GM21390 (cell line): ENCODE data around the gene FOXB1.

Experiments
- ATAC-seq: cut with Tn5 transposase; IDR thresholded peaks from one replicate; pipeline ENCODE4 v1.9.1; 2021; ENCODE audit not compliant: unreplicated experiment

FOXB1 gene

DNA sequence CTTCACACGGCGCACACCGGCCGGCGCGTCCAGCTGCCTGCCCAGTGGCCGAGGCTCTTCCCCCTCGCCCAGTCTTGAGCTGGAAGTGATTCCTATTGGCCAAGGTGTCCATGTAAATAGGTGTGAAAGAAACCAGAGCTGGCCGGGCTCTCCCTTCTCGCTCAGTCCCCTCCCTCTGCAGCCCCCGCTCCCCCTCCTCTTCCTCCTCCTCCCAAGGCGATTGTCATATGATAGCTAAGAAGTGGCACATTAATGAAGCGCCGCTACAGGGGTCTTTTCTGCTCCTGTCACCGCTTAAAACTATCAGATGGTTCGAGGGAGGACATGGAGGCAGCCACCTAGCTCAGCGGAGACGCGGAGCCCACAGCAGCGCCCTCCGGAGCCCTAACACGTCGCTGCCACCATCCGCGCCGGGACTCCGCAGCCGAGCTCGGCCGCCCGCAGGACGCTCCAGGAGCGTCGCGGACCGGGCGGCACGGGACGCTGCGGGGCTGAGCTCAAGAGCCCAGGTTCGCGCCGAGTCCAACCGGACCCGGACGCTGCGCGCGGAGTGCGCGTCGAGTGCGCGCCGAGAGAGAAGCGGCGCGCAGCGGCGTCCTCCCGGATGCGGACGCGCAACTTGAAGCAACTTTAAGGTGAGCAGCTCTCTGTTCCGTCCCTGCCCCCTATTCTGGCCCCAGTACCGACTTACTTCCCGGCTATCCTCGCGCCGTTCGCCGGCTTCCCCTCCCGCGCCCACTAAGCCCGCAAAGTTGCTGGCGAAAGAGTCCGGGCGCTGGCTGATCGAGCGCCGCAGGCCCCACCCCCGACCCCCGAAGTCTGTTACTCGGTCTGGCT, at the start of gene FOXB1:
FOXB1 (plus strand) TSS at position 303 of the 837 bp plus-strand sequence. CDS start 653 bp downstream, outside the sequence.
- no peak for ATAC-seq

GRCh38 chr15:59958288-59958687, 45.8 kb upstream of the FOXB1 start:
- ATAC-seq, result no peak

- no peak for ATAC-seq
Measured at GRCh38 chr15:59960318-59960717, 43.8 kb upstream of the FOXB1 start.

- no peak for ATAC-seq
Measured at GRCh38 chr15:59963322-59963721, 40.8 kb upstream of the FOXB1 start.

GRCh38 chr15:59963925-59964324, 40.2 kb upstream of the FOXB1 start:
- no peak for ATAC-seq

DNA sequence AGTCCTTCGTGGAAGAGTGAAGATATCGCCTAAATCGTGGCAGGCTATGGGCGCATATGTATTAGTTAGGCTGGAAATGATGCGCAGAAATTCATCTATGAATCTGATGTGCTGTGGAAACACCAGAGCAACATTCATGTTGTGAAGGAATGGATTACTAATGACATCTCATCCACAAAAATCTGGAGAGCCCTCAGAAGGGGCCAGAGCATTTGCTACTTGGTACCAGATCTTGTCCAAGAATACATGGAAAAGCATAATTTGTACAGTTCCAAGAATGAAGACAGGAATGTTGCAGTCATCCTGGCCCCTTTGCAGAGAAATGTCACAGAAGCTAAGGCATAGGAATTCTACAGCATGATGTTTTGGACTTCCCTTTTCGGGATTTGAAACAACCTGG, 38.4 kb upstream of the FOXB1 start:
- ATAC-seq, result no peak

GRCh38 chr15:59966262-59966661, 37.8 kb upstream of the FOXB1 start:
- no peak for ATAC-seq

DNA sequence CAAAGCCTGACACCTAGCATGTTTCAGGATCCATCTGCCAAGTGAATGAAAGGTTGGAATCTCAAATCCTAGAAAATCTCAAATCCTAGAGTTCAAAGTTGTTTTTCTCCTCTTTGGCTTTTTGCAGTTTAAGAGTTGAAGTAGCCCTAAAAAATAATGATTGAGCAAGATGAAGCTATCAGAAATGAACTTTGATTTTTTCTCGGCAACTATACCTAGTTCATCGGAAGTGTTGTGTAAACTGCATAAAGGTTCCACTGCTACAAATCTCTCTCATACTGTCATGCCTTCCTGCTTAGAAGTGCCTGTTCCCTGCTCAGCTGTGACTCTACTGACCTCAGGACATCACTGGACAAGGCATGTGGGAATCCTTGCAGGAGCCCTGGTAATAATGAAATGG, 35.8 kb upstream of the FOXB1 start:
- no peak for ATAC-seq

DNA sequence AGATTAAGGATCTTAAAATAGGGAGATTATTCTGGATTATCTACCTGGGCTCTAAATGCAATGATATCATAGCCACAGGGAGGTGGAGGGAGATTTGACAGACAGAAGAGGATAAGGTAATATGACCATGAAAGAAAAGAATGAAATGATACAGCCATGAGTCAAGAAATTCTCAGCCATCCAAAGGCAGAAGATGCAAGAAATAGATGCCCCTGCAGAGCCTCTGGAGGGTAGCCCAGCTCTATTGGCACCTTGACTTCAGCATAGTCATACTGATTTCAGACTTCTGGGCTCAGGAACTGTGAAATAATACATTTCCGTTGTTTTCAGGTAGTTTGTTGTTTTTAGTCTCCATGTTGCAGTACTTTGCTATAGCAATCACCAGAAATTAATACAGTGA, 31.9 kb upstream of the FOXB1 start:
- ATAC-seq, result no peak

- ATAC-seq, result no peak
Measured at GRCh38 chr15:59976480-59977271, 27.4 kb upstream of the FOXB1 start.

- ATAC-seq, result no peak
Measured at GRCh38 chr15:59991834-59992233, 12.3 kb upstream of the FOXB1 start.

- ATAC-seq, result no peak
Measured at GRCh38 chr15:59993041-59993750, 10.9 kb upstream of the FOXB1 start.

DNA sequence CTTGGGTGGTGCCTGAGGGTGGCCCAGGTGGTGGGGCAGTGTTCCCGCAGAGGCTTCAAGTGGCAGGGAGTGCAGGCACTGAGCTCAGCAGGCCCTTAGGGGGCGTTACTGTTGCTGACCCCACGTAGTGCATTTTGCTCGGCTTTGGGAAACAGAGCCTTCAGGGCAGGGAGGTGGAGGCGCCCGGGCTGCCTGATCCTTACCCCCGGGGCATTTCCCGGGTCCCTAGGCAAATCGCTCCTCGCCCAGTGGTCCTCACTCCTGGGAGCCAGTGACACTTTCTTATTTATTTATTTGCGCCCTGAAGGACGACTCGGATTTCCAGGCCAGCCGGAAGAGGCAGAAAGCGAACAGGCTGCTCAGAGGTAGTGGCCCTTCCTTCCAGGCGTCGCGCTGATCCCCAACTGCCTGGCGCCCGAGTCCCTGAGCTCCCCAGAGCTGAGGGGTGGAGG, 10.1 kb upstream of the FOXB1 start:
- no peak for ATAC-seq

DNA sequence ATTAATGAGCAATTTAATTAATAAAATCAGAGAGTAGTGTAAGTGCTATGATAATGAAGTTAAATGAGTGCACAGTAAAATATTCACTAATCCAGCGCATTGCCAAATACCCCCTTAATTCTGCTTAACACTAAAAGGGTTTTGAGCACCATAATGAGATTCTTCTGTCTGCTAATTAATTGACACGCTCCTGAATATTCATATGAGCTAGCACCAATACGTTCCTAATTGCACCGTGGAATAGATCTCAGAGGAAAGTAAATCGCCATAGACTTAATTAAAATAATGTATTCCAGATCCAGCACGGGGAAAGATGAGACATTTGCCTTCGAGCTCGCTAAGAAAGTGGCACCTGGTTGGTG, 9.6 kb upstream of the FOXB1 start:
- no peak for ATAC-seq

- no peak for ATAC-seq
Measured at GRCh38 chr15:59994888-59995557, 9.1 kb upstream of the FOXB1 start.

GRCh38 chr15:59995568-59996297, 8.4 kb upstream of the FOXB1 start:
- ATAC-seq, result no peak

- ATAC-seq, result no peak
Measured at GRCh38 chr15:59996298-59997041, 7.6 kb upstream of the FOXB1 start.

GRCh38 chr15:59997070-59997701, 6.9 kb upstream of the FOXB1 start:
- ATAC-seq, result peak; percentile 88

DNA sequence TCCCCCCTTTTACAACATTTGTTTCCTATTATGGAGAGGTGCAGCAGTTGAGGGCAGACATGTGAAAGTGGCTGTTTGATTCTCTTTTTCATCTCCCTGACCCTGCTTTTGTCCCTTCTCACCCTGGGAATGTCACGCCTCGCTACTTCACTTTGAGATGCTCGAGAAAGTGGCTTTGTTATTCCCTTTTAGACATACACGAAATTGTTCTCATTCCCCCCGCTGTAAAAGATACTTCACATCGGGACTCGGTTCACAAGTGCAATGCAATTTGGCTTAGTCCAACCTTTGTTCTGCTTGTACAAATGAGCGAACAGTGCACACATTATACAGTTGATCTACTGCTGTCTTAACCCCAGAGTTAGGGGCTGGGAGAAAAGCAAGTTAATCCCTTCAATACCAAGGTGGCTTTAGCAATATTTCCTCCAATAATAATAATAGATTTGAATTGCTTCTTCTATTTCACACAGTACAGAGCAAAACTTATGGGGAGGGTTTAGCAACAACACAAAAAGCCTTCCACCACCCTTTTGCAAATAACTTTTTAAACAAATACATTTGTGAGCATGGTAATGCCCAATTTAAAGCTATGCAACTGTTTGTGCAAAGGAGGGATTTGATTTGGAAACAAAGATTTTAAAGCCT, 5.7 kb upstream of the FOXB1 start:
- ATAC-seq, result no peak
